Mammary microvascular endothelial cell (primary cell): ENCODE data around the gene LMO2. TPM values are rescaled to one million over a fixed set of nuclear protein-coding genes. Genes with fewer than 3 reads are reported as not detected.

Experiments used
- total RNA-seq: library from RNA; depleted of rRNA; stranded (reverse); fragments of >200 nt; gene quantifications from 2 replicates; pipeline ENCODE4 v1.2.3, GENCODE V29; 2015

LMO2 gene
- total RNA-seq, result 23.7 and 26.2 TPM in 2 replicates

DNA sequence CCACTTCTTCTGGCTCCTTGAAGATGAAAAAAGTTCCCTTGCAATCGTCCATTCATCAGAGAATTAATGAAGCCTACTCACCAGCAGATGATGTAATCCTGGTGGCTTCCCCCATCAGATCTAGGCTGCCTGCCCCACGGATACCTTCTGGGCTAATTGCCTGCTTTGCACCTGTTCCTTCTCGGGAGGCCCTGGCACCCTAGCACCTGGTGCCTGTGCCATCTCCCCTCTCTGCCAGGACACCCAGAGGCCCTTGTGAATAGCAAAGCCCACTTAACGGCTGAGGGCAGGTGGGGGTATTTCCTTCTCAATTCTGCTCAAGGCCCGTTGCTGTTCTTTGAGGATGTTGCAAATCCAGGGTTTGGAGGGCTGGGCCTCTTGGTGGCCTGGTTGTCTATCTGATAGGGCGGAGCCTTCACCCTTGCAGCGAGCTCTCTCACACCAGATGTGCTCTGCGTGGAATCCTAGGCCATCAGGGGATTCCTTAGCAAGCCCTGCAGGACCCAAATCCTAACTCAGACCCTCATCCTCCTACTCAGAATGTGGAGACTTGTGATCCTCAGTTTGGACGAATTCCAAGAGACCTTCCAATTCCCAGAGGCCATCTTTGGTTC lies at the start of gene LMO2:
Gene LMO2, minus strand, starts transcription at position 363 of the 614 bp plus-strand sequence. CDS start 22,360 bp downstream, outside the sequence.

Other genes starting within 250 kb of the LMO2 start
- not detected in 2 replicates for gene C11orf91, start 191.2 kb downstream of the LMO2 start, total RNA-seq
- 1,978 and 2,133 TPM in 2 replicates for gene CD59, start 155.7 kb downstream of the LMO2 start, total RNA-seq
- gene FBXO3, start 117.6 kb downstream of the LMO2 start, total RNA-seq, result 23.0 and 29.2 TPM in 2 replicates
- 166 and 179 TPM in 2 replicates for gene CAPRIN1, start 159.7 kb upstream of the LMO2 start, total RNA-seq
- gene NAT10, start 213.6 kb upstream of the LMO2 start, total RNA-seq, result 33.0 and 33.8 TPM in 2 replicates